ENCODE data around the gene JUN. TPM values are rescaled to one million over a fixed set of nuclear protein-coding genes. Genes with fewer than 3 reads are reported as not detected.

Gene JUN
- total RNA-seq, 1 experiment from 2014 or later: 89.3 TPM

GRCh38 chr1:58815686-58816071 lies 31.8 kb upstream of the JUN start:
- CTCF ChIA-PET: no interaction called here
- DNase-seq: peak; percentile 50
- intact Hi-C loops (cut with micrococcal nuclease; ENCODE audit: unreplicated experiment): loop anchor here (1.0 to 10.0 kb wide), 4 partner anchors 30 to 479 kb away; partner anchors contain the start of gene FGGY
- H3K27me3 Mint-ChIP-seq (ENCODE audit: unreplicated experiment): no peaks in the 10 kb centered on the region
- H3K4me1 Mint-ChIP-seq (ENCODE audit: low read depth, unreplicated experiment): peaks cover 55% of the 10 kb centered on the region
- peaks cover 45% of the 10 kb centered on the region for H3K36me3 Mint-ChIP-seq (ENCODE audit: insufficient read depth, unreplicated experiment)
- TF ChIP-seq CTCF (IDR thresholded peaks at IDR 0.05; ENCODE audit: unreplicated experiment): no peak
- H3K27ac Mint-ChIP-seq (ENCODE audit: unreplicated experiment): peak overlapping the region; percentile 98
- peak overlapping the region; percentile 85 for H3K4me3 Mint-ChIP-seq (ENCODE audit: low read depth, unreplicated experiment)
- BruUV-seq (replicated peaks): no TSS peak
- no peaks in the 10 kb centered on the region for H3K9me3 Mint-ChIP-seq (ENCODE audit: low read depth, unreplicated experiment)

- TF ChIP-seq CTCF (IDR thresholded peaks at IDR 0.05; ENCODE audit: unreplicated experiment): no peak
- peak; percentile 93 for DNase-seq
- no TSS peak for BruUV-seq (replicated peaks)
- H3K27ac Mint-ChIP-seq (ENCODE audit: unreplicated experiment): peak overlapping the region; percentile 98
- peaks cover 55% of the 10 kb centered on the region for H3K4me1 Mint-ChIP-seq (ENCODE audit: low read depth, unreplicated experiment)
- peaks cover 45% of the 10 kb centered on the region for H3K36me3 Mint-ChIP-seq (ENCODE audit: insufficient read depth, unreplicated experiment)
- no peaks in the 10 kb centered on the region for H3K9me3 Mint-ChIP-seq (ENCODE audit: low read depth, unreplicated experiment)
- H3K4me3 Mint-ChIP-seq (ENCODE audit: low read depth, unreplicated experiment): peak overlapping the region; percentile 85
- H3K27me3 Mint-ChIP-seq (ENCODE audit: unreplicated experiment): no peaks in the 10 kb centered on the region
- intact Hi-C loops (cut with micrococcal nuclease; ENCODE audit: unreplicated experiment): loop anchor here (1.0 to 10.0 kb wide), 3 partner anchors 30 to 480 kb away; partner anchors contain the start of gene FGGY
- CTCF ChIA-PET: interaction anchor here (0.6 to 2.1 kb wide), 4 partner anchors 29 to 106 kb away, joined by 3 to 10 read pairs (median 6); no protein-coding TSS in a partner anchor
These were observed 31.3 kb upstream of the JUN start for GRCh38 chr1:58815069-58815685.

GRCh38 chr1:58814251-58815068 lies 30.6 kb upstream of the JUN start:
- no peak for TF ChIP-seq CTCF (IDR thresholded peaks at IDR 0.05; ENCODE audit: unreplicated experiment)
- Mint-ChIP-seq H3K4me3 (ENCODE audit: low read depth, unreplicated experiment) (peak overlapping the region; percentile 85), H3K4me1 (ENCODE audit: low read depth, unreplicated experiment) (peaks cover 58% of the 10 kb centered on the region), H3K27ac (ENCODE audit: unreplicated experiment) (peak overlapping the region; percentile 98), H3K27me3 (ENCODE audit: unreplicated experiment) (no peaks in the 10 kb centered on the region), H3K36me3 (ENCODE audit: insufficient read depth, unreplicated experiment) (peaks cover 45% of the 10 kb centered on the region), H3K9me3 (ENCODE audit: low read depth, unreplicated experiment) (no peaks in the 10 kb centered on the region)
- CTCF ChIA-PET: interaction anchor here (0.6 to 2.1 kb wide), 7 partner anchors 28 to 1960 kb away, joined by 3 to 10 read pairs (median 5); no protein-coding TSS in a partner anchor
- TSS peak; percentile 82 for BruUV-seq (replicated peaks)
- DNase-seq: peak; percentile 83
- intact Hi-C loops (cut with micrococcal nuclease; ENCODE audit: unreplicated experiment): loop anchor here (1.0 to 10.0 kb wide), 4 partner anchors 29 to 480 kb away; partner anchors contain the start of gene FGGY

GRCh38 chr1:58813801-58814200 lies 30.0 kb upstream of the JUN start:
- H3K4me3 Mint-ChIP-seq (ENCODE audit: low read depth, unreplicated experiment): peak overlapping the region; percentile 85
- DNase-seq: no peak
- no peaks in the 10 kb centered on the region for H3K27me3 Mint-ChIP-seq (ENCODE audit: unreplicated experiment)
- no TSS peak for BruUV-seq (replicated peaks)
- intact Hi-C loops (cut with micrococcal nuclease; ENCODE audit: unreplicated experiment): loop anchor here (1.0 to 10.0 kb wide), 3 partner anchors 70 to 481 kb away; partner anchors contain the start of gene FGGY
- CTCF ChIA-PET: interaction anchor here (0.6 to 2.1 kb wide), 5 partner anchors 28 to 1960 kb away, joined by 3 to 10 read pairs (median 6); no protein-coding TSS in a partner anchor
- H3K9me3 Mint-ChIP-seq (ENCODE audit: low read depth, unreplicated experiment): no peaks in the 10 kb centered on the region
- peaks cover 64% of the 10 kb centered on the region for H3K4me1 Mint-ChIP-seq (ENCODE audit: low read depth, unreplicated experiment)
- TF ChIP-seq CTCF (IDR thresholded peaks at IDR 0.05; ENCODE audit: unreplicated experiment): no peak
- peaks cover 45% of the 10 kb centered on the region for H3K36me3 Mint-ChIP-seq (ENCODE audit: insufficient read depth, unreplicated experiment)
- H3K27ac Mint-ChIP-seq (ENCODE audit: unreplicated experiment): peak overlapping the region; percentile 98
